ENCODE results near the gene PDE4C. TPM values are rescaled to one million over a fixed set of nuclear protein-coding genes. Genes with fewer than 3 reads are reported as not detected.

PDE4C gene
- total RNA-seq, 3 donors from 2014 or later = 2.5 to 7.7 (median 6.2) TPM

DNA sequence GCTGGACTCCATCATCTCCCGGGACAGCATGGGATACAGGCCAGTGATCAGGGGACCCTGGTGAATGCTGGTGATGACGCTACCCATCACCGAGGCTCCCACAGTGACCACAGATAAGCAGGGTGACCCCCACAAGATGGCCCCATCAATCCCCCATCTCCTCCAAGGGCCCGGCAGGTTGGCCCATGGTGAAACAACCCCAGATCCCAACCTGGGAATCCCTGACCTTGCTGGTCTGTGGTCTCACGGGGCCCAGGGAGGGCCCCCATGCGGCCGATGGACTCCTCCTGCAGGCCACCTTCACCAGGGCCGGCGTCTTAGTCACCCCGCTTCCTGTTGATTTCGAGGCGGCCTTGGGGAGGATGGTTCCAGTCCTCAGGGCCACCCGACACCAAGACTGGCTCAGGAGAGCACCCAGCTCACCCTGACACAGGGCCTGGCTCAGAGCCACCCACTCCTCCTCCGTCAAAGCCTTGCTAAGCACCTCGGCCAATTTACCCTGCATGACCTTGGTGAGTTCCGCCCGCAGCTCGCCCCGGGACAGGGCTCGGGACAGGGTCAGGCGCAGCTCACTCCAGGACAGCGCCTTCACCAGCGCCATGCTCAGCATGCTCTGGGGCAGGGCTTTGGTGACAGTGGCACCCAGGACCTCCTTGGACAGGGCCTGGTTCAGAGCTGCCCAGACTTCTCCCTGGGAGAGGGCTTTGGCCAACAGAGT, 38.1 kb upstream of the PDE4C start:
- Histone ChIP-seq H3K9me3 (no peaks in the 10 kb centered on the region), H3K36me3 (ENCODE audit: low read depth) (no peaks in the 10 kb centered on the region), H3K4me3 (no peak overlapping the region), H3K4me1 (ENCODE audit: low read depth) (no peaks in the 10 kb centered on the region)
- no peak for DNase-seq
- ATAC-seq = no peak
- TF ChIP-seq, protein P1, sequence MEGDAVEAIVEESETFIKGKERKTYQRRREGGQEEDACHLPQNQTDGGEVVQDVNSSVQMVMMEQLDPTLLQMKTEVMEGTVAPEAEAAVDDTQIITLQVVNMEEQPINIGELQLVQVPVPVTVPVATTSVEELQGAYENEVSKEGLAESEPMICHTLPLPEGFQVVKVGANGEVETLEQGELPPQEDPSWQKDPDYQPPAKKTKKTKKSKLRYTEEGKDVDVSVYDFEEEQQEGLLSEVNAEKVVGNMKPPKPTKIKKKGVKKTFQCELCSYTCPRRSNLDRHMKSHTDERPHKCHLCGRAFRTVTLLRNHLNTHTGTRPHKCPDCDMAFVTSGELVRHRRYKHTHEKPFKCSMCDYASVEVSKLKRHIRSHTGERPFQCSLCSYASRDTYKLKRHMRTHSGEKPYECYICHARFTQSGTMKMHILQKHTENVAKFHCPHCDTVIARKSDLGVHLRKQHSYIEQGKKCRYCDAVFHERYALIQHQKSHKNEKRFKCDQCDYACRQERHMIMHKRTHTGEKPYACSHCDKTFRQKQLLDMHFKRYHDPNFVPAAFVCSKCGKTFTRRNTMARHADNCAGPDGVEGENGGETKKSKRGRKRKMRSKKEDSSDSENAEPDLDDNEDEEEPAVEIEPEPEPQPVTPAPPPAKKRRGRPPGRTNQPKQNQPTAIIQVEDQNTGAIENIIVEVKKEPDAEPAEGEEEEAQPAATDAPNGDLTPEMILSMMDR (IDR thresholded peaks at IDR 0.05) = no peak
- intact Hi-C loops (cut with DNase I, micrococcal nuclease) = no loop called here

DNA sequence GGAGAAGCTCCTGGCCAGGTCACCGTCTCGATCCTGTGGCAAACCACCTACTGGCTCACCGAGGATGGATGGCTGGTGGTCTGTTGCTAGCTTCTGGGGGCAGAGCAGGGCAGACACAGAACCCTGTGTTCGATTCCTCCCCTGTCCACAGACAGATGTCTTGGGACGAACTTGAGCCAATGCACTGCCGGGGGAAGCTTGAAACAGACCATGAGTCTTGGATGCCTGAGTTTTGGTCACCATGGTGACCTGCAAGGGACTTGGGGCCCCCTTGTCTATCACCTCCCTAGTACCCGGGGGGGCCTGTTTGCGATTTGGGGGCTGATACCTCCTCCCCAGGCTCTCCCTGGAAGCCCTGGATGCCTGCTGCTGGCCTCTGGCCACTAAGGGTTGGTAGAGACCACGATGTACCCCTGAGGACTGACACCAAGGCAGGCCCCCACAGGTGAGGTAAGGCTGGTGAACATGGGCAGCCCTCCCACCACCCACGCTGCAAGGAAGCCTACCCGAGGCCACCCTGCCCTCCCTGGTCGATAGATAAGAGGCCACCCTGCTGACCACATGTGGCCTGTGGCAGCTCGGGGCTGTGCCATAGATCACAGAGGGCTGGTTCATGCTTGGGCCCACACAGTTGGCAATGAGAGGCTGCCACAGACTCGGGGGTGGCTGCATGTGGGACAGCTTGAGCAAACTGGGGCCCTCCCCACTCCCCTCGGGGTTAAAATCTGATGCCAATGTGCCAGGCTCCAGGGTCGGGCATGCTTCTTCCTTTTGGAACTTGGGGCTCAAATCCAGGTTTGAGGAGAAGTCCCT, 37.3 kb upstream of the PDE4C start:
- H3K4me3 ChIP-seq = no peak overlapping the region
- intact Hi-C loops (cut with DNase I, micrococcal nuclease) = no loop called here
- no peaks in the 10 kb centered on the region for H3K9me3 ChIP-seq
- H3K36me3 ChIP-seq (ENCODE audit: low read depth) = no peaks in the 10 kb centered on the region
- no peaks in the 10 kb centered on the region for H3K4me1 ChIP-seq (ENCODE audit: low read depth)
- ATAC-seq = no peak
- no peak for DNase-seq
- TF ChIP-seq, protein P1 (IDR thresholded peaks at IDR 0.05) = no peak

DNA sequence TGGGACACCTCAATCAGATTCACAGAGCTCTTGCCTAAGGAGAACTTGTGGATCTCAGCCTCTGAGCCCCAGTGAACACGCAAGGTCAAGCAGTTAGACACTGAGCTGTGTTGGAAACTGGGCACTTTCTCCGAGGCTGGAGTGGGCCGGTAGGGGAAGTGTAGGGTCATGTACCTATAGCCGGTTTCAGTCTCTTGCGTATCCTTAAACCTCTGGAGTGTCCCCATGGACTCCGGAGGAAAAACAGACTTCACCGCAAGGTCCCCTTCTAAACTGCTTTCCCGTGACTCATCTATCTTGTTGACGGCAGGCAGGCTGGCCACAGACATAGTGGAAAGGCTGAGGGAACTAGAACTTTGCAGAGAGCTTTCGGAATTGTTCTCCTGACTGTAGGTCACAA, 36.7 kb upstream of the PDE4C start:
- H3K4me1 ChIP-seq (ENCODE audit: low read depth) = no peaks in the 10 kb centered on the region
- DNase-seq = no peak
- TF ChIP-seq, protein P1 (IDR thresholded peaks at IDR 0.05) = no peak
- no peak for ATAC-seq
- H3K36me3 ChIP-seq (ENCODE audit: low read depth) = no peaks in the 10 kb centered on the region
- intact Hi-C loops (cut with DNase I, micrococcal nuclease) = no loop called here
- no peaks in the 10 kb centered on the region for H3K9me3 ChIP-seq
- H3K4me3 ChIP-seq = no peak overlapping the region

DNA sequence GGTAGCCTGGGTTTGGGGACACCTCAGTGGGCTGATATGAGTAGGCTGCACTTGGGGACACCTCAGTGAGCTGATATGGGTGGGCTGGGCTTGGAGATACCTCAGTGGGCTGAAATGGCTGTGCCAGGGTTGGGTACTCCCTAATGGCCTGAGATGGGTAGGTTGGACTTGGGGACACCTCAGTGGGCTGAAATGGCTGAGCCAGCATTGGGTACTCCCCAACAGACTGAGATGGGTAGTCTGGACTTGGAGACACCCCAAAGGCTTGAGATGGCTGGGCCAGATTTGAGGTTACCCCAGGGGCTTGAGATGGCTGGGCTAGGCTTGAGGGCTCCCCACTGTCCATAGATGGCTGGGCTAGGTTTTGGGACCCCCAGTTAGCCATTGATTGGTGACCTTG, 35.9 kb upstream of the PDE4C start:
- DNase-seq = no peak
- H3K36me3 ChIP-seq (ENCODE audit: low read depth) = no peaks in the 10 kb centered on the region
- H3K4me3 ChIP-seq = no peak overlapping the region
- no peaks in the 10 kb centered on the region for H3K9me3 ChIP-seq
- ATAC-seq = no peak
- intact Hi-C loops (cut with DNase I, micrococcal nuclease) = no loop called here
- TF ChIP-seq, protein P1 (IDR thresholded peaks at IDR 0.05) = no peak
- no peaks in the 10 kb centered on the region for H3K4me1 ChIP-seq (ENCODE audit: low read depth)

DNA sequence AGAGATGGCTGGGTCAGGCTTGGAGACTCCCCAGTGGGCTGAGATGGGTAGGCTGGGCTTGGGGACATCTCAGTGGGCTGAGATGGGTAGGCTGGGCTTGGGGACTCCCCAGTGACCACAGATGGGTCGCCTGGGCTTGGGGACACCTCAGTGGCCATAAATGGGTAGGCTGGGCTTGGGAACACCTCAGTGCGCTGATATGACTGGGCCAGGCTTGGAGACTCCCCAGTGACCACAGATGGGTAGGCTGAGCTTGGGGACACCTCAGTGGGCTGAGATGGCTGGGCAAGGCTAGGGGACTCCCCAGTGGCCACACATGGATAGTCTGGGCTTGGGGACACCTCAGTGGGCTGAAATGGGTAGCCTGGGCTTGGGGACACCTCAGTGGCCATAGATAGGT, 35.2 kb upstream of the PDE4C start:
- no peak overlapping the region for H3K4me3 ChIP-seq
- DNase-seq (no peak), ATAC-seq (no peak)
- TF ChIP-seq, protein P1 (IDR thresholded peaks at IDR 0.05) = no peak
- H3K36me3 ChIP-seq (ENCODE audit: low read depth) = no peaks in the 10 kb centered on the region
- H3K4me1 ChIP-seq (ENCODE audit: low read depth) = no peaks in the 10 kb centered on the region
- intact Hi-C loops (cut with DNase I, micrococcal nuclease) = no loop called here
- no peaks in the 10 kb centered on the region for H3K9me3 ChIP-seq
